Body of pancreas (tissue), 4 donors: ENCODE measurements around the gene DGCR8. TPM values are rescaled to one million over a fixed set of nuclear protein-coding genes. Genes with fewer than 3 reads are reported as not detected.

Experiments used
- ATAC-seq: fragments of 150-250 bp; one replicate; pipeline ENCODE4 v1.9.1; 2016
- DNase-seq, 4 donors: peaks; one replicate each; pipeline ENCODE4 v3.0.0-alpha.2; 2019
- H3K27ac ChIP-seq, 4 donors: fragments of 200-600 bp; sonication (generic); 1 replicate in 3 of 4; 2 replicates in 1 of 4; pipeline versions ENCODE4 v1.5.1 to v1.6.1; 2016 to 2019; ENCODE audit warnings: mild to moderate bottlenecking in 1 of 4, mixed read lengths in 1 of 4, moderate library complexity in 1 of 4
- H3K27me3 ChIP-seq, 2 donors: fragments of 200-600 bp; sonication (generic); one replicate each; pipeline ENCODE4 v1.6.0; 2016; ENCODE audit warnings: mild to moderate bottlenecking in 1 of 2
- H3K36me3 ChIP-seq, 2 donors: fragments of 200-600 bp; sonication (generic); replicated peaks in 1 of 2; 2 replicates each; pipeline ENCODE4 v1.5.1; 2016; ENCODE audit warnings: low read depth in 2 of 2; ENCODE audit not compliant: insufficient read depth in 1 of 2
- H3K4me1 ChIP-seq: fragments of 200-600 bp; sonication (generic); one replicate; pipeline ENCODE4 v1.6.0; 2016
- H3K4me3 ChIP-seq, 2 donors: fragments of 200-600 bp; sonication (generic); 1 replicate in 1 of 2; 2 replicates in 1 of 2; pipeline ENCODE4 v1.5.1; 2016 to 2019
- H3K9me3 ChIP-seq, 3 donors: fragments of 200-600 bp; sonication (generic); 1 replicate in 2 of 3; 2 replicates in 1 of 3; pipeline ENCODE4 v1.5.1; 2016
- POLR2A ChIP-seq, 3 donors: fragments of 450-650 bp; IDR thresholded peaks; one replicate each; pipeline ENCODE4 v1.6.1; 2016; ENCODE audit warnings: antibody characterized with exemption in 3 of 3, mild to moderate bottlenecking in 2 of 3
- WGBS, 2 donors: methylation state at CpG; one replicate each; pipeline ENCODE4 v1.1.5; 2017; 5-methylcytosine and 5-hydroxymethylcytosine counted together
- intact Hi-C: fragments of 100-400 bp; cut with DNase I; formaldehyde crosslinking; loops from one replicate; pipeline ENCODE4 v1.15.1; 2023
- total RNA-seq, 2 donors: library from RNA; depleted of rRNA; stranded (reverse); fragments of >200 nt; gene quantifications; one replicate each; pipeline ENCODE4 v1.1.0, GENCODE V29; 2016
- TF ChIP-seq, protein P1 (sequence below), 7 experiments: fragments of 450-650 bp in 4 of 7; fragments of 200-600 bp in 3 of 7; sonication (generic) in 3 of 7; IDR thresholded peaks; one replicate each; pipeline ENCODE4 v1.5.1; 2016 to 2019; ENCODE audit warnings: antibody characterized with exemption in 7 of 7

DGCR8 gene
- total RNA-seq, 2 donors from 2014 or later = 25.7 to 53.4 TPM

DNA sequence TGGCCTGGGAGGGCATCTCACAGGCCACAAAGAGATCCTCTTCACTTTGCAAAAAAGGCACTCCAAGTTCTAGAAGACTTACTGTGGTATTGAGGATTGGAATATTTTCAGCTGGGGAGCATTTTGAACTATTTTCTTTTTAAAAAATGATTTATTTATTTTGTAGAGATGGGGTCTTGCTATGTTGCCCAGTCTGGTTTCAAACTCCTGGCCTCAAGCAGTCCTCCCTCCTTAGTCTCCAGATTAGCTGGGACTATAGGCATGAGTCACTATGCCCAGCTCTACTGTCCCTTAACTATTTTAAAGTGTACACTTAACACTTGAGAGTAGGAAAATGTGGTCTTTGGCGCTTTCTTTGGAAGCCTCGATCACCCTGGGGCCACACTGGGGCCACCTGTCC is 24.9 kb upstream of the DGCR8 start:
- ATAC-seq (no peak), DNase-seq (no peak)
- Histone ChIP-seq H3K36me3 (peaks cover 0 to 5% of the 10 kb centered on the region in 2 donors), H3K27me3 (no peaks in the 10 kb centered on the region), H3K9me3 (no peaks in the 10 kb centered on the region), H3K4me1 (no peaks in the 10 kb centered on the region), H3K27ac (no peak overlapping the region), H3K4me3 (no peak overlapping the region)
- intact Hi-C loops = no loop called here
- TF ChIP-seq POLR2A (IDR thresholded peaks at IDR 0.05) = no peak
- TF ChIP-seq, protein P1, sequence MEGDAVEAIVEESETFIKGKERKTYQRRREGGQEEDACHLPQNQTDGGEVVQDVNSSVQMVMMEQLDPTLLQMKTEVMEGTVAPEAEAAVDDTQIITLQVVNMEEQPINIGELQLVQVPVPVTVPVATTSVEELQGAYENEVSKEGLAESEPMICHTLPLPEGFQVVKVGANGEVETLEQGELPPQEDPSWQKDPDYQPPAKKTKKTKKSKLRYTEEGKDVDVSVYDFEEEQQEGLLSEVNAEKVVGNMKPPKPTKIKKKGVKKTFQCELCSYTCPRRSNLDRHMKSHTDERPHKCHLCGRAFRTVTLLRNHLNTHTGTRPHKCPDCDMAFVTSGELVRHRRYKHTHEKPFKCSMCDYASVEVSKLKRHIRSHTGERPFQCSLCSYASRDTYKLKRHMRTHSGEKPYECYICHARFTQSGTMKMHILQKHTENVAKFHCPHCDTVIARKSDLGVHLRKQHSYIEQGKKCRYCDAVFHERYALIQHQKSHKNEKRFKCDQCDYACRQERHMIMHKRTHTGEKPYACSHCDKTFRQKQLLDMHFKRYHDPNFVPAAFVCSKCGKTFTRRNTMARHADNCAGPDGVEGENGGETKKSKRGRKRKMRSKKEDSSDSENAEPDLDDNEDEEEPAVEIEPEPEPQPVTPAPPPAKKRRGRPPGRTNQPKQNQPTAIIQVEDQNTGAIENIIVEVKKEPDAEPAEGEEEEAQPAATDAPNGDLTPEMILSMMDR (IDR thresholded peaks at IDR 0.05) = no peak
- 88 to 93% methylated on average over 2 of the region's 2 CpGs for WGBS, 2 donors

DNA sequence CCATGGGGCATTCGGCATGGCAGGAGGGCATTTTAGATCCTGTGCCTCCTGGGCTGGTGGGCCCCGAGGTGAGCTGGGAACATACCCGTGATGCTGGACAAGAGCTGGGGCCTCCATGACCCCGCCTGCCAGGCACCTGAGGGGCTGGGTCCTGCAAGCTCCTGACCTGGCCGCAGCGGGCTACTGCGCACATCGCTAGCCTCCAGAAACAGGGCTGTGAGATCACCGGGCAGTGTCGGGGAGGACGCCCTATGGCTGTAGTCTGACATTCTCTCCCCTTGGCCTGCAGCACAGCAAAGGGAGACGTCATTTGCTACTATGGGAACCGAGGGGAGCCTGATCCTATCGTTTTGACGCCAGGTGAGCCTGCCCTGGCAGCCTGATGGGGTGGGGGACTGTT is 24.4 kb upstream of the DGCR8 start:
- DNase-seq (no peak), ATAC-seq (no peak)
- TF ChIP-seq, protein P1 (IDR thresholded peaks at IDR 0.05) = no peak
- TF ChIP-seq POLR2A (IDR thresholded peaks at IDR 0.05) = no peak
- peaks cover 0 to 5% of the 10 kb centered on the region in 2 donors for H3K36me3 ChIP-seq
- H3K9me3 ChIP-seq = no peaks in the 10 kb centered on the region
- no peaks in the 10 kb centered on the region for H3K27me3 ChIP-seq
- no peak overlapping the region for H3K4me3 ChIP-seq
- H3K4me1 ChIP-seq = no peaks in the 10 kb centered on the region
- intact Hi-C loops = no loop called here
- no peak overlapping the region for H3K27ac ChIP-seq
- 91 to 100% methylated on average over 1 to 15 of the region's 15 CpGs for WGBS, 2 donors

DNA sequence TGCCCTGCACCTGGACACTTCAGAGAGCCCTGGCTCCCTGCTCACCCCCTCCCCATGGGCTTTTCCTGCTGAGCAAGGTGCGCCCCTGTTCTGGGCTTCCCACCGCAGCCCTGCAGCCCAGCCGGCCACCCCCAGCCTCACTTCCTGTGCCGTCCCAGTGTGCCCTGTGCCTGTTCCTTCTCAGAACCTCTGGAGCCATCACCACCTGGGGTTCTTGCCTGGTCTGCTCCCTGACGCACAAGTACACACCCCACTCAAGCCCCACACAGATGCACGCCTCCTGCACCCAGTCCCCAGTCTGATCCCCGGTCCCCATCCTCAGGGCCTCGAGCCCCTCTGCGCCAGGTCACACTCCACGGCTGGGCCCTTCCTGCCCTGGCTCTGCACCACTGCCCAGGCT is 23.9 kb upstream of the DGCR8 start:
- Histone ChIP-seq H3K27ac (no peak overlapping the region), H3K4me3 (no peak overlapping the region), H3K4me1 (no peaks in the 10 kb centered on the region), H3K9me3 (no peaks in the 10 kb centered on the region), H3K27me3 (no peaks in the 10 kb centered on the region), H3K36me3 (peaks cover 0 to 6% of the 10 kb centered on the region in 2 donors)
- TF ChIP-seq POLR2A (IDR thresholded peaks at IDR 0.05) = no peak
- TF ChIP-seq, protein P1 (IDR thresholded peaks at IDR 0.05) = no peak
- 90% methylated on average over 7 to 9 of the region's 10 CpGs for WGBS, 2 donors
- no peak for ATAC-seq
- no peak for DNase-seq
- intact Hi-C loops = no loop called here

DNA sequence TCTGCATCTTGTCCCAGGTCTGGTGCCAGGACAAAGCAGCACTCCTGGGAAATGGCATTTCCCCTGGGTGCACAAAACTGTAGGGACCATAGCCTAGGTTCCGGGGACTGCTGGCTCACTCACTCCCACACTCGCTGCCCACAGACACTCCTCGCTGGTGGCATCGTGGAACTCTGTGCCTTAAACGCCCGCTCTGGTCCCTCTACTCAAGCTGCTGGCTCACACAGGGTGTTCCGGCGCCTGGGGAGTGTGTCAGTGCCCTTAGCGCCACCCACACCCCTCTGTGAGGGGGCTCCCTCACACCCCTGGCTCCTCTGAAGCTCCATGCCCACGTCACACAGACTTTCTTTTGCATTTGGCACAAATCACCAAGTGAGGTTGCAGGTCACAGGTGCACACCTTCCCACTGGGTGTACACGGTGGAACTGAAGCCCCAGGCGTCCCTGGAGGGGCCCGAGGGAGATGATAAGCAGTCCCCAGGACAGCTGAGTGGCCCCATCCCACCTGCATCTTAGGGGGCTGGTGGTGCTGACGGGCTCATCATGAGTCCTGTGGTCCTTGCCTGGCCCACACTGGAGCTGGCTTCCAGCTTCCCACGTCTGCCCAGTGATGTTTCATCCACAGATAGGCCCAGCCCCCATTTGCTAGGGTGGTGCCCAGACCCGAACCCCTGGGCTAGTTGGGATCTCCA is 23.2 kb upstream of the DGCR8 start:
- DNase-seq = no peak
- TF ChIP-seq POLR2A (IDR thresholded peaks at IDR 0.05) = no peak
- TF ChIP-seq, protein P1 (IDR thresholded peaks at IDR 0.05) = no peak
- WGBS, 2 donors = 77 to 86% methylated on average over 13 to 16 of the region's 16 CpGs
- H3K9me3 ChIP-seq = no peaks in the 10 kb centered on the region
- H3K4me3 ChIP-seq = no peak overlapping the region
- H3K27me3 ChIP-seq = no peaks in the 10 kb centered on the region
- ATAC-seq = no peak
- intact Hi-C loops = no loop called here
- H3K4me1 ChIP-seq = no peaks in the 10 kb centered on the region
- peaks cover 0 to 11% of the 10 kb centered on the region in 2 donors for H3K36me3 ChIP-seq
- H3K27ac ChIP-seq = no peak overlapping the region
